Stimulated activated CD8-positive, alpha-beta memory T cell treated with anti-CD3 and anti-CD28 coated beads, Interleukin-2, amount 100 ng/mL, for 48 hours (primary cell): ENCODE measurements around the gene GLUD1.
"Not testable (repeated sequence)": the region's sequence is repeated elsewhere in the genome, so short reads cannot be mapped to it uniquely, and the experiment has no call there.

ENCODE experiments used
- DNase-seq, 2 donors: peaks; one replicate each; pipeline ENCODE4 v3.0.0-alpha.2; 2020; ENCODE audit warnings: low read depth in 2 of 2

GLUD1 gene

GRCh38 chr10:87045434-87045938, 49.2 kb downstream of the GLUD1 start:
- no peak for DNase-seq

GRCh38 chr10:87043579-87043978, 51.1 kb downstream of the GLUD1 start:
- not testable (repeated sequence) for DNase-seq

- DNase-seq: no peak
Observed at GRCh38 chr10:87038786-87039185, 55.9 kb downstream of the GLUD1 start.

GRCh38 chr10:87038286-87038717, 56.3 kb downstream of the GLUD1 start:
- DNase-seq: no peak

GRCh38 chr10:87036623-87037022, 58.0 kb downstream of the GLUD1 start:
- DNase-seq: no peak

- DNase-seq: no peak
Observed at GRCh38 chr10:87030912-87031635, 63.6 kb downstream of the GLUD1 start.

GRCh38 chr10:87030419-87030818, 64.2 kb downstream of the GLUD1 start:
- DNase-seq: not testable (repeated sequence)

GRCh38 chr10:87026747-87027508, 67.7 kb downstream of the GLUD1 start:
- DNase-seq: not testable (repeated sequence)

GRCh38 chr10:87025285-87025958, 69.2 kb downstream of the GLUD1 start:
- DNase-seq: not testable (repeated sequence)

- not testable (repeated sequence) for DNase-seq
Observed at GRCh38 chr10:87020056-87020455, 74.6 kb downstream of the GLUD1 start, which contains the start of gene FAM25A. Gene FAM25A, plus strand, starts transcription at chr10:87020294. Its CDS starts 31 bp downstream, at chr10:87020325.

GRCh38 chr10:87019504-87019903, 75.1 kb downstream of the GLUD1 start:
- not testable (repeated sequence) for DNase-seq

GRCh38 chr10:87019066-87019465, 75.6 kb downstream of the GLUD1 start:
- not testable (repeated sequence) for DNase-seq

- DNase-seq: not testable (repeated sequence)
Observed at GRCh38 chr10:87018127-87018526, 76.5 kb downstream of the GLUD1 start.

GRCh38 chr10:87014986-87015716, 79.5 kb downstream of the GLUD1 start:
- DNase-seq: not testable (repeated sequence)

GRCh38 chr10:87013528-87013927, 81.1 kb downstream of the GLUD1 start:
- DNase-seq: not testable (repeated sequence)

- DNase-seq: not testable (repeated sequence)
Observed at GRCh38 chr10:87009134-87009696, 85.4 kb downstream of the GLUD1 start.

GRCh38 chr10:87008303-87008702, 86.3 kb downstream of the GLUD1 start:
- DNase-seq: not testable (repeated sequence)

- DNase-seq: not testable (repeated sequence)
Observed at GRCh38 chr10:87007674-87008073, 87.0 kb downstream of the GLUD1 start.

- DNase-seq: not testable (repeated sequence)
Observed at GRCh38 chr10:87007124-87007523, 87.5 kb downstream of the GLUD1 start.

GRCh38 chr10:87000491-87000890, 94.2 kb downstream of the GLUD1 start:
- DNase-seq: no peak
